ENCODE results near the gene HMGCLL1. TPM values are rescaled to one million over a fixed set of nuclear protein-coding genes. Genes with fewer than 3 reads are reported as not detected.

HMGCLL1 gene
- total RNA-seq, 4 donors from 2014 or later, result 0.83 to 4.3 (median 1.6) TPM

GRCh38 chr6:55474382-55474781, 104.6 kb downstream of the HMGCLL1 start:
- Histone ChIP-seq H3K4me1 (no peaks in the 10 kb centered on the region), H3K27ac (replicated peaks in 1 of 4) (no peak overlapping the region), H3K27me3 (no peaks in the 10 kb centered on the region), H3K9me3 (no peaks in the 10 kb centered on the region), H3K4me3 (no peak overlapping the region), H3K36me3 (no peaks in the 10 kb centered on the region)
- intact Hi-C loops (cut with DNase I), result no loop called here
- DNase-seq (ENCODE audit: extremely low spot score), result no peak
- 87% methylated on average over 3 of the region's 3 CpGs for WGBS
- TF ChIP-seq POLR2AphosphoS5 (IDR thresholded peaks at IDR 0.05), result no peak
- TF ChIP-seq CTCF (IDR thresholded peaks at IDR 0.05), result no peak
- TF ChIP-seq POLR2A (IDR thresholded peaks at IDR 0.05; ENCODE audit: low read depth), result no peak

- Histone ChIP-seq H3K27me3 (no peaks in the 10 kb centered on the region), H3K9me3 (no peaks in the 10 kb centered on the region), H3K4me1 (no peaks in the 10 kb centered on the region), H3K4me3 (no peak overlapping the region), H3K36me3 (no peaks in the 10 kb centered on the region), H3K27ac (replicated peaks in 1 of 4) (no peak overlapping the region)
- intact Hi-C loops (cut with DNase I), result no loop called here
- TF ChIP-seq POLR2AphosphoS5 (IDR thresholded peaks at IDR 0.05) (no peak), CTCF (IDR thresholded peaks at IDR 0.05) (no peak), EP300 (IDR thresholded peaks at IDR 0.05) (no peak), POLR2A (IDR thresholded peaks at IDR 0.05; ENCODE audit: low read depth) (no peak)
- no peak for DNase-seq (ENCODE audit: extremely low spot score)
- WGBS, result 100% methylated on average over 1 of the region's 1 CpG
These were observed 105.3 kb downstream of the HMGCLL1 start for GRCh38 chr6:55473722-55474121.

- 66% methylated on average over 5 of the region's 5 CpGs for WGBS
- Histone ChIP-seq H3K27me3 (no peaks in the 10 kb centered on the region), H3K27ac (replicated peaks in 1 of 4) (no peak overlapping the region), H3K36me3 (no peaks in the 10 kb centered on the region), H3K9me3 (no peaks in the 10 kb centered on the region), H3K4me3 (no peak overlapping the region), H3K4me1 (no peaks in the 10 kb centered on the region)
- no peak for DNase-seq (ENCODE audit: extremely low spot score)
- intact Hi-C loops (cut with DNase I), result no loop called here
- TF ChIP-seq EP300 (IDR thresholded peaks at IDR 0.05) (no peak), POLR2AphosphoS5 (IDR thresholded peaks at IDR 0.05) (no peak), POLR2A (IDR thresholded peaks at IDR 0.05; ENCODE audit: low read depth) (no peak), CTCF (IDR thresholded peaks at IDR 0.05) (no peak)
These were observed 109.0 kb downstream of the HMGCLL1 start for GRCh38 chr6:55469951-55470366.

GRCh38 chr6:55456016-55456415, 123.0 kb downstream of the HMGCLL1 start:
- Histone ChIP-seq H3K36me3 (no peaks in the 10 kb centered on the region), H3K4me1 (peaks cover 0 to 10% (median 4%) of the 10 kb centered on the region in 4 donors), H3K4me3 (no peak overlapping the region), H3K9me3 (no peaks in the 10 kb centered on the region), H3K27ac (replicated peaks in 1 of 4) (no peak overlapping the region), H3K27me3 (no peaks in the 10 kb centered on the region)
- intact Hi-C loops (cut with DNase I), result no loop called here
- DNase-seq (ENCODE audit: extremely low spot score), result no peak
- 69% methylated on average over 3 of the region's 3 CpGs for WGBS
- no peak for TF ChIP-seq CTCF (IDR thresholded peaks at IDR 0.05)
- no peak for TF ChIP-seq POLR2A (IDR thresholded peaks at IDR 0.05; ENCODE audit: low read depth)
- no peak for TF ChIP-seq EP300 (IDR thresholded peaks at IDR 0.05)
- no peak for TF ChIP-seq POLR2AphosphoS5 (IDR thresholded peaks at IDR 0.05)

- no peak overlapping the region for H3K27ac ChIP-seq (replicated peaks in 1 of 4)
- H3K9me3 ChIP-seq, result no peaks in the 10 kb centered on the region
- H3K36me3 ChIP-seq, result no peaks in the 10 kb centered on the region
- H3K27me3 ChIP-seq, result no peaks in the 10 kb centered on the region
- intact Hi-C loops (cut with DNase I), result no loop called here
- no peak for DNase-seq (ENCODE audit: extremely low spot score)
- peaks cover 0 to 19% (median 12%) of the 10 kb centered on the region in 4 donors for H3K4me1 ChIP-seq
- TF ChIP-seq CTCF (IDR thresholded peaks at IDR 0.05) (no peak), POLR2A (IDR thresholded peaks at IDR 0.05; ENCODE audit: low read depth) (no peak), EP300 (IDR thresholded peaks at IDR 0.05) (no peak), POLR2AphosphoS5 (IDR thresholded peaks at IDR 0.05) (no peak)
- H3K4me3 ChIP-seq, result no peak overlapping the region
- 27% methylated on average over 2 of the region's 2 CpGs for WGBS
These were observed 129.0 kb downstream of the HMGCLL1 start for GRCh38 chr6:55450005-55450404.

Data from esophagus muscularis mucosa (tissue), 4 donors.